C4-2B (cell line): ENCODE results near the gene OBSL1.

Source experiments
- ZFX ChIP-seq: fragments of 450-650 bp; IDR thresholded peaks from 2 replicates; pipeline ENCODE4 v1.6.1; 2017
- TF ChIP-seq, protein P1 (sequence below): fragments of 450-650 bp; conservative IDR thresholded peaks from 2 replicates; pipeline ENCODE4 v1.5.1; 2017; ENCODE audit warnings: mild to moderate bottlenecking

DNA sequence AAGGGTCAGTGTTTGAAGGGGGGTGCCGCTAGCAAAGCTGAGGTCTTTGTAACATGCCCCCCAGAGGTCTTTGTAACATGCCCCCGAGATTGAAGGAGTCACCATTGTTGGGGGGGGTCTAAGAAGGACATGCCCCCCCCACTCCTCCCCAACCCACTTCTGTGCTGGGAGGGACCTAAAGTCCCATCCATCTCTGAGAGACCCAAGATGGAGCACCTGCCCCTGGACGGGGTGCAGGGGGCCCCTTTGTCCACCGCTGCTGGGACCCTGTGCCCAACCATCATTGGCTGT lies 63.0 kb downstream of the OBSL1 start:
- TF ChIP-seq, protein P1, sequence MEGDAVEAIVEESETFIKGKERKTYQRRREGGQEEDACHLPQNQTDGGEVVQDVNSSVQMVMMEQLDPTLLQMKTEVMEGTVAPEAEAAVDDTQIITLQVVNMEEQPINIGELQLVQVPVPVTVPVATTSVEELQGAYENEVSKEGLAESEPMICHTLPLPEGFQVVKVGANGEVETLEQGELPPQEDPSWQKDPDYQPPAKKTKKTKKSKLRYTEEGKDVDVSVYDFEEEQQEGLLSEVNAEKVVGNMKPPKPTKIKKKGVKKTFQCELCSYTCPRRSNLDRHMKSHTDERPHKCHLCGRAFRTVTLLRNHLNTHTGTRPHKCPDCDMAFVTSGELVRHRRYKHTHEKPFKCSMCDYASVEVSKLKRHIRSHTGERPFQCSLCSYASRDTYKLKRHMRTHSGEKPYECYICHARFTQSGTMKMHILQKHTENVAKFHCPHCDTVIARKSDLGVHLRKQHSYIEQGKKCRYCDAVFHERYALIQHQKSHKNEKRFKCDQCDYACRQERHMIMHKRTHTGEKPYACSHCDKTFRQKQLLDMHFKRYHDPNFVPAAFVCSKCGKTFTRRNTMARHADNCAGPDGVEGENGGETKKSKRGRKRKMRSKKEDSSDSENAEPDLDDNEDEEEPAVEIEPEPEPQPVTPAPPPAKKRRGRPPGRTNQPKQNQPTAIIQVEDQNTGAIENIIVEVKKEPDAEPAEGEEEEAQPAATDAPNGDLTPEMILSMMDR: no peak
- TF ChIP-seq ZFX: no peak
